Raji (cell line): ENCODE results near the gene CD22.

ENCODE experiments used
- POLR2A ChIP-seq: IDR thresholded peaks from 2 replicates; pipeline ENCODE4 v1.6.1; 2011; ENCODE audit warnings: low read depth, low read length, control low read depth; ENCODE audit not compliant: insufficient read depth

Gene CD22

DNA sequence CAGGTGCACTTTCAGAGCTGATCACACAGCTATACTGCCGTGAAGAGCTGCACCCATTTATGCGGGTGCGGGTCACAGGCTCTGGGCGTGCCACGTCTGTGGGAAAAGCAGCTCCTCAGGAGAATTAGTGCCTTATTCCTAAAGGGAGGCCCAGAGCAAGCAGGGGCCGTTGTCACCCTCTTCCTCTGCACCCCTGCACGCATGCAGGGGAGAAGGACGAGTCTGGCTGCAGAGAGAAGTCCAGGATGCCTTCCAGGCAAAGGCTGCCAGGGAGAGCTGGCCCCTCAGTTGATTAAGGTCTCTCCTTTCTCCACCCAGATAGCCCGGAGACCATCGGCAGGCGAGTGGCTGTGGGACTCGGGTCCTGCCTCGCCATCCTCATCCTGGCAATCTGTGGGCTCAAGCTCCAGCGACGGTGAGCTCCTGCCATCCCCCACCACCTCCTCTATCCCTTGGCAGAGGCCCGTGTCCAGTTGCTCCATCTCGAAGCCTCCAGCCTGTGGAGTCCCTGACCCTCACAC, 15.6 kb downstream of the CD22 start:
- no peak for TF ChIP-seq POLR2A

DNA sequence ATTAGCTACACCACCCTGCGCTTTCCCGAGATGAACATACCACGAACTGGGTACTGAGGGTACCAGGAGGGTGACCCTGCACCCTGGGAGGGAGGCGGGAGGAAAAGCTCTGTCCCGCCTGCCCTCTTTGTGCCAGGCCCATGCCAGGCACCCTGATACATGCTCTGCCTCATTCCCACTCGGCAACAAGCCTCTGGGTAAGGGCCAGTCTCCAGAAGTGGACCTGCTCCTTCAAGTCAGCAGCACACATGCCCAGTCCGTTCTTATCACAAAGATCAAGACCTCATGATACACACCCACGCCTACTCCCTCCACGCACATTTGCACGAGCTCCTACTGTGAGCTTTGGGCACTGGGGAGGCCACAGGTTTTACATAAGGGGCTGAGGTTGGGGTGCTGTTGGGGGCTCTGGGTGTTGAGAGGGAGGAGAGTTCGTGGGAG, 16.7 kb downstream of the CD22 start:
- no peak for TF ChIP-seq POLR2A

DNA sequence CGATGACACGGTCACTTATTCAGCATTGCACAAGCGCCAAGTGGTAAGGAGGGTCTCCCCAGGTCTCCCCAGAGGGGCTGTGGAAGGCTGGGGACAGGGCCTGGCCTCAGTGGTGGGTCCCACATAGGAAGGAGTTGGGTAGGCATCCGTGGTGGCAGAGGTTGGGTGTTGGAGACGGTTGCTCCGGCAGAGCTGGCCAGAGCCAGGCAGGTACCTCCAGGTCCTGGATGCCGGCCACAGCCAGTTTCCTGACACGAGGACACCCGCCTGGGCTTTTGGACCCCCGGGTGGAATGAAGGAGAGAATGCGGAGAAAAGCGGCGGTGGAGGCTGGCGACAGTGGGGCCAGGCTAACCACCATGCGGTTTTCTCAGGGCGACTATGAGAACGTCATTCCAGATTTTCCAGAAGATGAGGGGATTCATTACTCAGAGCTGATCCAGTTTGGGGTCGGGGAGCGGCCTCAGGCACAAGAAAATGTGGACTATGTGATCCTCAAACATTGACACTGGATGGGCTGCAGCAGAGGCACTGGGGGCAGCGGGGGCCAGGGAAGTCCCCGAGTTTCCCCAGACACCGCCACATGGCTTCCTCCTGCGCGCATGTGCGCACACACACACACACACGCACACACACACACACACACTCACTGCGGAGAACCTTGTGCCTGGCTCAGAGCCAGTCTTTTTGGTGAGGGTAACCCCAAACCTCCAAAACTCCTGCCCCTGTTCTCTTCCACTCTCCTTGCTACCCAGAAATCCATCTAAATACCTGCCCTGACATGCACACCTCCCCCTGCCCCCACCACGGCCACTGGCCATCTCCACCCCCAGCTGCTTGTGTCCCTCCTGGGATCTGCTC, 17.4 kb downstream of the CD22 start:
- TF ChIP-seq POLR2A: no peak

DNA sequence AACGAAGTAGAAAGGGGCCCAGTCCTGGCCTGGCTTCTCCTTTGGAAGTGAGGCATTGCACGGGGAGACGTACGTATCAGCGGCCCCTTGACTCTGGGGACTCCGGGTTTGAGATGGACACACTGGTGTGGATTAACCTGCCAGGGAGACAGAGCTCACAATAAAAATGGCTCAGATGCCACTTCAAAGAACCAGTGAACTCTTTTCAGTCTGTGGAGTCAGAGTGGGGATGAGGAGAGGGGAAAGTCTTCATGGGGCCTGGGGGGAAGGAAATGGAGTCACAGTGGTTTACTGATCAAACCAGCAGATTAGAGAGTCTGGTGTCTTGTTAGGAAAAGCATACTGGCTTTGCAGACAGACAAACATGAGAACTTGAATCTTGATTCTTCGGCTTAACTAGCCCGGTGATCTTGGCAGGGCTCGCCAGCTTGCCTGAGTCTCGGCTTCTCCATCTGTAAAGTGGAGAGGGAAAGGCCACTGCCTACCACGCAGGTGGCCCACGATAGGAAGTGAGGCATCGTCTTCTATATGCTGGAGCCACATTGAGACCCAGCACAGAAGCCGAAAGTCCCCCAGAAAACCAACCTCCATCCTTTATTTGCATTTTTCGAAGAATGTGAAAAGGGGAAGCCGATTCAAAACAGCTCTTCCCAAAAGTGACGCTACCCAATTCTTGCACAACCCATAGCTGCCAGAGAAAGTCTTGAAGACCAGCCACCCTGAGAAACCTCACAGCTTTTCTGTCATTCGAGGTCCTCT, 18.4 kb downstream of the CD22 start, which contains the start of gene FFAR1:
Gene FFAR1, plus strand, starts transcription at position 732 of the 759 bp plus-strand sequence. CDS start 3,650 bp downstream, outside the sequence.
- TF ChIP-seq POLR2A: no peak

DNA sequence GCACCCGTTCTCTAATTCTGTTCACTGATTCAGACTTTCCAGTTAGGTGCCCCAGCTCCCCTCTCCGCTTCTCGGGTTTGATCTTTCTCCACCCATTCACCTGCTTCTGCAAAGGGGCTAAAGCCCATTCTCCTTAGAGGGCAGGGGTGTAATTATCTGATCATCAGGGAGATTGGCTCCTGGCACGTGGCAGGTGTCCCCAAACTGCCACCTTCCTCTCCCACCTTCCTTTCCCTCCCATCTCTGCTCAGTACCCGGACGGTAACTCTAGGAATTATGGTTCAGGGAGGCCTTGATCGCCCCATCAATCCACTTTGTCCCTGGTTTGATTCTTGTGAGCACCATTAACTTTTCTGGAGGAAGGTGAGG, 18.9 kb downstream of the CD22 start:
- TF ChIP-seq POLR2A: no peak

DNA sequence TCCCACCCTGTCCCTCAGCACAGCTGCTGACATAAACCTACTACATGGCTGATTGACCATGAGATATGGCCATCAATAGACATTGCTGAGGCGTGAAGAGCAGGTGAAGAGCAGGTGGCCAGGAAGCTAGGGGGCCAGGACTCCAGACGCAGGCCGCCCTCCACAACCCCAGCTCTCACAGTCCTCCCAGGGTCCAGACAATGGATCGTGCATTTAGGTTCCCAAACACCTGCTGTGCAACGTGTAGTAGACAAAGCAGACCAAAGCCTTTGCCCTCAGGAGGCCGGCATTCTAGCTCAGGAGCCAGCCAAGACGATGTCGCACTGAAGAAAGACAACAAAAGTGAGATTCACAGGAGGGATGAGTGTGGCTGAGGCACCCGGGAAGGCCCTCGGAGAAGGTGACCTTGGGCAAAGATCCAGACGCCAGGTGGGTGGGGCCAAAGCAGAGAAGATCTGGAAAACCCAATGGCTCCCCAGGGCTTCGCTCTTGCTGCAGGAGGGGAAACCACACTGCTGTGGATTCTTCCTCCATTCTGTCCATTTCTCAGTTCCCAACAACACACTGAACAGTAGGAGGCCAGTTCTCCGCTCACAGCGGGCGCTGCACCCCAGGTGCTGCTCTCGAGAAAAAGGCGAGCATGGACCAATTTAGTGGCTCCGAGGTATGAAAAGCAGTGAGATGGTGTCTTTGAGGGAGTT, 20.1 kb downstream of the CD22 start:
- TF ChIP-seq POLR2A: peak; percentile 35

DNA sequence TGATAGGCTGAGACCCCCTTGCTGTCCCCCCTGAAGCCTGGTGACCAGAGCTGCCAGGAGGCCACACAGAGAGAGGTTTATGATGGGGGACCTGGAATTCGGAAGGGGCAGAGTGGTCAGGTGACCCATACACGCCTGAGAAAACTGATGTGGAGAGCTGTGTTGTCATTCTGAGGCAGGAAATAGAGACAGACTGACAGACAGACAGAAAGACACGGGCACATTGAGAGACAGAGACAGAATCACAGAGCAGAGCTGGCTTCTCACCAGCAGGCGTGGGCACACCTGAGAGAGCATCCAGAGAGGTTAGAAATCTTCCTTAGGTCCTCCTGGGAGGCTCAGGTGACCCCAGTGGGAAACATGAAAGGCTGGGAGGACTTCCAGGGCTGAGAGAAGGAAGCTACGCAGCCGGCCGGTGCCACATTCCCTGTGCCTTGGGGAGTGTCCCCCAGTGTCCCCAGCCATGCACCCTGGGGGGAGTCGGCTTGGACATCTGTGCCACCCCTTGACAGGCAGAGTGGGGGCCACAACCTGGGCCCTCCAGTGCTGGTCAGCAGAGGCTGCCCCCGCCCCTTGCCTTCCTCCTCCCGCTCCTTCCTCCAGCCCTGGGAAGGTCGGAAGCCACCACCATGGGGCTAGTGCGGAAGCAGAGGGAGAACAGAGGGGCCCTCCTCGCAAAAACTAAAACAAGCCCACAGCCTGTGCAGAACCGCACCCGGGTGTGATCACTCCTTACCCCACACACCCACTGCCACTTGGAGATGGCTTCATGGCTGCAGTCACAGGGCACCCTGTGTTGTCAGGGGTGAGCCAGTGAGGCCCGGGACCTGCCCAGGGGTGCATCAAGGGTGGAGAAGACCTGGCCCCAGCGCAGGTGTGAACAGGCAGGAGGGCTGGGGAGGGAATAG, 20.9 kb downstream of the CD22 start:
- TF ChIP-seq POLR2A: no peak

DNA sequence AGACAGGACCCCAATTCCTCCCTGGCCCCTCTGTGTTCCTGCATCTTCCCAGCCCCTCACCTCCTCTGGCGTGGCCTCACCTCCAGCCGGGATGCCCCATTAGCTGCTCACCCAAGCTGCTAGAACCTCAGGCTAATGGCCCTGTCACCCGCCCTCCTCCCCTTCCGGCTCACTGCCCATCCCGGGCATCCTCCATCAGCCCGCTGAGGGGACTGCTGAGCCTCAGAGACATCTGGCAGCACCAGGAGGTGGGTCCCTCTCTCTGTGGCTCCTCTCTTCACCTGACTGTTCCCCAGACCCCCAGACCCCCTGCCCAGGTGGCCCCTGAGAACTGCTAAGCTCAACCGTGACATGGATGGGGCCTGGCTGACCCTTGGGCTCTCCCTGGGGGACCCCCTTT, 21.6 kb downstream of the CD22 start:
- no peak for TF ChIP-seq POLR2A

DNA sequence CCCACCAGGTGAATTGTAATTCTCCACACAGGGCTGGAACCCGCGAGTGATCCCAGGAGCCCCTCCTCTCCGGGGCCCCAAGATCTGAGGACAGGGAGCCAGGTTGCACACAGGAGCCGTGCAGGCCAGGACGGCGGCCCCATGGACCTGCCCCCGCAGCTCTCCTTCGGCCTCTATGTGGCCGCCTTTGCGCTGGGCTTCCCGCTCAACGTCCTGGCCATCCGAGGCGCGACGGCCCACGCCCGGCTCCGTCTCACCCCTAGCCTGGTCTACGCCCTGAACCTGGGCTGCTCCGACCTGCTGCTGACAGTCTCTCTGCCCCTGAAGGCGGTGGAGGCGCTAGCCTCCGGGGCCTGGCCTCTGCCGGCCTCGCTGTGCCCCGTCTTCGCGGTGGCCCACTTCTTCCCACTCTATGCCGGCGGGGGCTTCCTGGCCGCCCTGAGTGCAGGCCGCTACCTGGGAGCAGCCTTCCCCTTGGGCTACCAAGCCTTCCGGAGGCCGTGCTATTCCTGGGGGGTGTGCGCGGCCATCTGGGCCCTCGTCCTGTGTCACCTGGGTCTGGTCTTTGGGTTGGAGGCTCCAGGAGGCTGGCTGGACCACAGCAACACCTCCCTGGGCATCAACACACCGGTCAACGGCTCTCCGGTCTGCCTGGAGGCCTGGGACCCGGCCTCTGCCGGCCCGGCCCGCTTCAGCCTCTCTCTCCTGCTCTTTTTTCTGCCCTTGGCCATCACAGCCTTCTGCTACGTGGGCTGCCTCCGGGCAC, 22.6 kb downstream of the CD22 start:
- TF ChIP-seq POLR2A: no peak

DNA sequence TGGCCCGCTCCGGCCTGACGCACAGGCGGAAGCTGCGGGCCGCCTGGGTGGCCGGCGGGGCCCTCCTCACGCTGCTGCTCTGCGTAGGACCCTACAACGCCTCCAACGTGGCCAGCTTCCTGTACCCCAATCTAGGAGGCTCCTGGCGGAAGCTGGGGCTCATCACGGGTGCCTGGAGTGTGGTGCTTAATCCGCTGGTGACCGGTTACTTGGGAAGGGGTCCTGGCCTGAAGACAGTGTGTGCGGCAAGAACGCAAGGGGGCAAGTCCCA, 23.1 kb downstream of the CD22 start:
- no peak for TF ChIP-seq POLR2A

DNA sequence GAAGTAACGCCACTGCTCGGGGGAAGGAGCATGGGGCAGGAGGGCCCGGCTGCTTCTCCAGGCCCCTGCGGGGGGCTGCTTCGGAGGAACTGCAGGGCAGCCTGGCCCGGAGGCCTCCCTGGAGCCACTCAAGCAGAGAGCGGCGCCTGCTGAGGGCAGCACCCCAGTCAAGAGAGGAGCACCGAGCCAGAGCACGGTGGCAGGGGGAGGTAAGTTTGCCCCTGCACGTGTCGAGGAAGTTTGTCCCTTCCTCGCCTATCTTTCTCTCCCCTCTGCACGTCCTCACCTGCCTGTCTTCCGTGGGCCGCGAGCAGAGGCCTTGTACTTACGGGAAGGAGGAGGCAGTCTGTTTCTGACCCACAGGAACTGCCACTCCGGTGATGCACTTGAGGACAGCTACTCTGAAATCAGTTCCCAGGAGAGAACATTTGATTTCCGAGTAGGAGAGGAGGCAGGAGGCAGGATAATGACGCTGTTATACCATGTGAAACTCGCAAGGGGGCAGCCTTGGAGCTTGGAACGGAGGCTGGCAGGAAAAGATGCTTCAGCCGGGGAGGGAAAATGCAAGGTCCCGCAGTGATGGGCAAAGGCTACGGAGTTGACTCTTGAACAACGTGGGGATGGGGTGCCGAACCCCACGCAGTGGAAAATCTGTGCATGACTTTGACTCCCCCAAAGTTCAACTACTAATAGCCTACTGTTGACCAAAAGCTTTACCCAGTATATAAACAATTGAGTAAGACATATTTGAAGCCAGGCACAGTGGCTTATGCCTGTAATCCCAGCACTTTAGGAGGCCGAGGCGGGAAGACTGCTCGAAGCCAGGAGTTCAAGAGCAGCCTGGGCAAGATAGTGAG, 23.7 kb downstream of the CD22 start:
- no peak for TF ChIP-seq POLR2A

DNA sequence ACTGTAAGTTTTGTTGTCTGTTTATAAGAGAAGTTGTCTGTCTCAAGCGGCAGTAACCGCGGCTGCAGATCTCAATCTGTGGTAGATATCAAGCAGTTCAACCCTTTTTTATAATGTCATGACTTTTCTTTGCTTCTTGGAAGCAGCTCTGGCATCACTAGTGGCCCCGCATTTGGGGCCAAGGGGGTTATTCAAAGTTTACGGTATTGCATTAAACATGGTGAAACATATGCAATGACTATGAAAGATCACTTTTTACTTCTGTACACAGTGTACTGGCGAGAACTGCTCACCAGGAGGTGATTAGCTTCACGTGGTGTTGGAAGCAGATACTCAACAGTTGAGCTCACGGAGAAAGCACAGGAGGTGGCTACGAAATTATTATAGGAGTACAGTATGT, 24.6 kb downstream of the CD22 start:
- no peak for TF ChIP-seq POLR2A

DNA sequence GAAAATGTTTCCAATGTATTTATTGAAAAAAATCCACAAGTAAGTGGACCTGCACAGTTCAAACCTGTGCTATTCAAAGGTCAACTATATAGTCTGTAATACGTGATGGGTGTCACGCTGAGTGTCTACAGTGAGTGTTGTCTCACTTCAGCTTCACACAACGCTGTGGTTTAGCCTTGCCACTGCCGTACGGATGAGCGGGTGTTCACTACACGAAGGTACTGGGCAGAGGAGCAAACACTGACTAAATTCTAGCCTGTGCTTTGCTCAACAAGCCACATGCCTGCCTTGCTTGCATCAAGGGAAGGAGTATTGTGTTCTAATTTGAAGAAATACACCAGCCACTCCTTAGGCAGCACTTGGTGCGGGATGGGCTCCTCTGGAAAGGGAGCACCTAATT, 25.9 kb downstream of the CD22 start:
- TF ChIP-seq POLR2A: no peak

DNA sequence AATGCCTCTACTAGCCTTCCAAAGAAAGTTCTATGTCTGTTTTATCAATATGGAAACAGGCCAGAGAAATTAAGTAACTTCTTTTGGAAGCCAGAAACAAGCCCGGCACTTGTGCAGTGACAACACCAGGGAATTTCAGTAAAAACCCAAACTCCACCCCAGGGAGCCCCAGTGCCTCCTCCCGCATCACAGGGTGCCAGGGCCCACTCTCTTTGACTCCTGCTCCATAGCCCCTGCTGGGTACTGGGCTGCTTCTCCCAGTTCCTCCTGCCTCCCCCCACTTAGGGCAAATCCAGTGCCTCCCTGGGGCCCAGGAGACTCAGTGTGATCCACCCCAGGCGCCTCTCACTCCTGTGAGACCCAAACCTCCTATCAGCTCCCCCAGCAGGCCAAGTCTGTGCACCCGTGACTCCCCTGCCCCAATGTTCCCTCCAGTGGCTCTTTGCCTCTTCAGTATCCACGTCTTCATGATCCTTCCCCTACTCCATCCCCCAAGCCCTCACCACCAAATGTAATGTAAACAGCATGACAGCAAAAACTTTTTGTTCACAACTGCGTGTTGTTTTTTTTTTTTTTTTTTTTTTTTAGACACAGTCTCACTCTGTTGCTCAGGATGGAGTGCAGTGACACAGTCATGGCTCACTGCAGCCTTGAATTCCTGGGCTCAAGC, 26.9 kb downstream of the CD22 start:
- no peak for TF ChIP-seq POLR2A
